ENCODE measurements around the gene CDKAL1.

CDKAL1 gene

GRCh38 chr6:20876561-20876960 is 342.3 kb downstream of the CDKAL1 start:
- DNase-seq (ENCODE audit: low read depth, low spot score) = no peak

DNA sequence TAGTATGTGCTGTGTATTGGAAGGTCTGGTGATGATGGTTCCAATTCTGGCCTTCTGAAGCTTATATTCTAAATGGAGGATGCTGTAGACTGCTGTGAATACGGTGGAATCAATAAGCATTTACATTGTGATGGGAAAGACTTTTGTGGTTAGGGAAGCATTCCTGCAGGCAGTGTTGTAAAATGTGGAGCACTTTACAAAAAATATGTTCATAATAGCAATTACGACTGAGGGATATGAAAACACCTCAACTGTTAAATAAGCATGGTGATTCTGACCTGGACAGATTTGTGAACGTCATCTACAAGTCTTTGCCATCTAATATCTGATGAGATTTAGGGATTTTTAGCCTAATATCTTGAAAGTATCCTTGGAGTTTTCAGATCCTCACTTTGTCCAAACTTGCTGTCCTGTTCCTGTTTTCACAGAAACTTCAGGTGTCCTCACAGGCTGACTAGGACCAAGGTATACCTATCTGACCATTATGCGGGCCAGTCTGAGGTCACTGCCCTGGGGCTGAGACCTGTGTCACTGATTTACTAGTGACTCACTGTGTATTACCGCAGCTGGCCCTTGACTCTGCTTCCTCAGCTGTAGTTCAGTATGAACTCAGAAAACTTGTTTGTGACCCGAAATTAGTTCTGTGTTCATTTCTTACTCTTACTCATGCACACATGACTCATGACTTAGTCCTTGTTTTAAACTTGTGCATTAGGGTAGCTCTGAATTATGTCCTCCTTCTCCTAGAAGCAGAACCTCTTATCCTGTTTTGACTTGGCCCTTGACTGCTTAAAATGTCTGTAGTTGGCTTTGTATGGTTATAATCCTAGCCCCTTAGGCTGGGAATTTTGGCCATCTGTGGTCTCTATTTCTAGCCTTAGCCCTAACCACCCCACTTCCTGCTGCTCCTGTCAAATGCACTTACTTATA is 343.0 kb downstream of the CDKAL1 start:
- DNase-seq (ENCODE audit: low read depth, low spot score) = no peak

DNA sequence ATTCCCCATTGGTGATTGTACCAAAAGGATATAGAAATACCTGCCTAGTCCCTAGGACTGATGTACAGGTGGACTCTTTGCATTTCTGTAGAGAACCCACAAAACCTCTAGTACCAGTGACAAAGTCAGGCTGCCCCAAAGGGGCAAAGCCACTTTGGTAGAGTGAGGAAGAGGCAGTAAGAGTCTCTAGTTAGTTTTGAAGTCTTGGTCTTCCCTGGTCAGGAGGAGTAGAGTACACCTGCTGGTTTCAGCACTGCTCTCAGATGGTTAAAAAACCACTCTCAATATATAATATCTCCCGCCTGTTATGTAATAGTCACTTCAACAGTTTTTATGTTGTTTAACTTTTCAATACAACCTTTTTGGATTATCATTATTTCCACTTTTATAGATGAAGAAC is 344.9 kb downstream of the CDKAL1 start:
- DNase-seq (ENCODE audit: low read depth, low spot score) = no peak

DNA sequence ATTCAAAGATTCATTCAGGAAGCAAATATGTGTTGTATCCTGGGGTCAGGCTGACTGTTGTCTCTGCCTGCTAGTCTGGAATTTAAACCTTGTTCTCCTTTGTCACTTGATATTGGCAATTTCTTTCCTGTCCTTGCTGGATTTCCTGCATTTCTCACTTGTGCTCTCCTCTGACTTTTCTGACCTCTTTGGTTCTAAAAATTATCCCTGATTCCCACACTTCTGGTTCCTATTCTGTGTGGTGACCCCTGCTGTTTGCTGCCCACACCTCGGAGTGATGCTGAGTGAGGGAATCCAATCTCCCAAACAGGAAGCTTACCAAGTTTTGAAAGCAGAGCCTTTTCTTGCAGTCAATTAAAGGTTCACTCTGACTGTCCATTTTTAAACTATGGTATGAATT is 345.3 kb downstream of the CDKAL1 start:
- no peak for DNase-seq (ENCODE audit: low read depth, low spot score)

DNA sequence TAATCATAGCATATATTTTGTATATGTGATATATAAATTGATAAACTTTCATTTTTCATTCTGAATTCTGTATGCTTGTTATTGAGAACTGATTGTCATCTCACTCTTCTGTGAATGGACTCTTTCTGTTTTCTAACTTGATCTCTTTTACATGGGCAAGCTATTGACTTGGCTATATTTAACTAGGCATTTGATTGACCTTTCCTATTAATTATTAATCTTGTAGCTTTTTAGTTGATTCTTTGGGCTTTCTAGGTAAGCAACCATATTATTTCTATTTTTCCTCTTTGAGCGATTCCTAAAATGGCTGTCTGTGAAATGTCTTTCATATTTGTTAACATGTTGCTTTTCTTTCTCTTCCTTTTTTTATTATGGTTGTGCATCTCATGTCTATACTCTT is 347.1 kb downstream of the CDKAL1 start:
- no peak for DNase-seq (ENCODE audit: low read depth, low spot score)

GRCh38 chr6:20882014-20882413 is 347.8 kb downstream of the CDKAL1 start:
- DNase-seq (ENCODE audit: low read depth, low spot score) = peak; percentile 84

DNA sequence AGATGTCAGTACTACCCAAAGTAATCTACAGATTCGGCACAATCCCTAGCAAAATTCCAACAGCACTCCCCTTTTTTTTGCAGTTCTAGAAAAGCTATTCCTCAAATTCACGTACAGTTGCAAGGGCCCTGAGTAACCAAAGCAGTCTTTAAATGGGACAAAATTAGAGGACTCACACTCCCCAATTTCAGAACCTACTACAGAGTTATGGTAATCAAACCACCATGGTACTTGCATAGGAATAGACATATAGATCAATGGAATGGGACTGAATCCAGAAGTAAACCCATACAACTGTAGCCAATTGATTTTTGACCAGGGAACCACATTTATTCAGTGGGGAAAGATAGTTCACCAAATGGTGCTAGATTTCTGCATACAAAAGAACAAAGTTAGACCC is 350.8 kb downstream of the CDKAL1 start:
- no peak for DNase-seq (ENCODE audit: low read depth, low spot score)

GRCh38 chr6:20891161-20891560 is 356.9 kb downstream of the CDKAL1 start:
- DNase-seq (ENCODE audit: low read depth, low spot score) = no peak

GRCh38 chr6:20892365-20892764 is 358.1 kb downstream of the CDKAL1 start:
- DNase-seq (ENCODE audit: low read depth, low spot score) = no peak

GRCh38 chr6:20893412-20893811 is 359.2 kb downstream of the CDKAL1 start:
- DNase-seq (ENCODE audit: low read depth, low spot score) = no peak

GRCh38 chr6:20900389-20901160 is 366.3 kb downstream of the CDKAL1 start:
- no peak for DNase-seq (ENCODE audit: low read depth, low spot score)

DNA sequence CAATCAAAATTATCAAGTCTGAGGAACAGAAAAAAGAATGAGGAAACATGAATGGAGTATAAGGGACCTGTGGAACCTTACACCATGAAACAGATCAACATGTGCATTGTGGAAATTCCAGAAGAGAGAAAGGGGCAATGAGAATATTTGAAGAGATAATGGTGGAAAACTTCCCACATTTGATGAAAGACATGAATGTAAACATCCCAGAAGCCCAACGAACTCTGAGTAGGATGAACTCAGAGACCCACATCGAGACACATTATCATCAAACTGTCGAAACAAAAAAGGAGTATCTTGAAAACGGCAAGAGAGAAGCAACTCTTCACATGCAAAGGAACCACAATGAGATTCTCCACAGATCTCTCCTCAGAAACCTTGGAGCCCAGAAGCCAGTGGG is 371.1 kb downstream of the CDKAL1 start:
- no peak for DNase-seq (ENCODE audit: low read depth, low spot score)

- DNase-seq (ENCODE audit: low read depth, low spot score) = no peak
Observed at GRCh38 chr6:20906945-20907344, 372.7 kb downstream of the CDKAL1 start.

DNA sequence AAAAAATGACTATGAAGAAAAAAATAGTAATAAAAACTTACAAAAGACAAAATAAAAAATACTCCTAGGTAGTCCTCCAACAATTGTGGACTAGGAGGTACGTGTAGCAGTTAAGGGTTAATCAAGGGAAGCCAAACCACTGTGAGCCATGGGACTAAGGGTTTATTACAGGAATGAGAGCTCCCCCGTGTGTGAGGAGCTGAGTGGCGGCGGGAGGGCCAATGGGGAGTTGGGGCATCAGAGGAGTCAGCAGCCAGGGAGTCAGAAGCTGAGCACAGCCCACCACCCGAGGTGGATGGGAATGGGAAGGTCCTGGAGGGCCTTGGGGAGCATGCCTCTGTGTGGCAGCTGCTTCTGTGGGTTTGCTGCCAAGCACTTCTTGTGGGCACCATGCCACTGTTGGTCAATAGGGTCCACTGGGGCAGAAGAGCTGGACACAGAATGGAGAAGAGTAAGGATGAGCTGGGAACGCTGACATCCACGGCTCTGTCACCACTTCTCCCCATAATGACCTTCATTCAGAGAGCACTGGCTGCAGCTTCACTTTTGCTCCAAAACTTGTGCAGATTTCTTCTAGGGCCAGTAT is 373.3 kb downstream of the CDKAL1 start:
- peak; percentile 38 for DNase-seq (ENCODE audit: low read depth, low spot score)

GRCh38 chr6:20909621-20910020 is 375.4 kb downstream of the CDKAL1 start:
- DNase-seq (ENCODE audit: low read depth, low spot score) = no peak

- no peak for DNase-seq (ENCODE audit: low read depth, low spot score)
Observed at GRCh38 chr6:20911712-20912111, 377.5 kb downstream of the CDKAL1 start.

DNA sequence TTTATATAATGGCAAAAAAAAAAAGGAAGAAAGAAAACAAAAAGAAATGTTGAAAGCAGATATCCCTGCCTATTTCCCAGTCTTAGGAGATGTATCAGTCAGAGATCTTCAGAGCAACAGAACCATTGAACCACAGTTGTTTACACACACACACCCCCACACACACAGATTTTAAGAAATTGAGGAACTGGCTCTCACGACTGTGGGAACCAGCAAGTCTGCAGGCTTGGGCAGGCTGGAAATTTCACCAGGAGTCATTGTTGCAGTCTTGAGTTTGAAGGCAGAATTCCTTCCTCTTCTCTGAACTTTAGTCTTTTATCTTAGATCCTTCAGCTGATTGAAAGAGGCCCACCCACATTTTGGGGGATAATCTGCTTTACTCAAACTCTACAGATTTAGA is 380.9 kb downstream of the CDKAL1 start:
- no peak for DNase-seq (ENCODE audit: low read depth, low spot score)

GRCh38 chr6:20915626-20916025 is 381.4 kb downstream of the CDKAL1 start:
- no peak for DNase-seq (ENCODE audit: low read depth, low spot score)

DNA sequence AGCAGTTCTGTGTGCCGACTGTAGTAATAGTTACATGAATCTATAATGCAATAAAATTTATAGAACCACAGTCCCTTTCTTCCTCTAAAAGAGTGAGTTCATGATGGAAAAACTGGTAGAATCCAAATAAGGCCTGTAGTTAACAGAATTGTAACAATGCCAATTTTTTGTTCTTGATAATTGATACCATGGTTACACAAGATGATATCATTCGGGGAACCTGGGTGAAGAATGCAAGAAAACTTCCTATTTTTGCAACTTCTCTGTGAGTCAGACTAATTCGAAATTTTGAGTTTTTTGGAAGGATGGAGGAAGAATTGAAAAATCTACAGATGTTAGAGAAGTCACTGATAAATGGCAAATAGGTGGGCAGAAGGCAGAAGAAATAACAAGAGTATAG is 381.8 kb downstream of the CDKAL1 start:
- DNase-seq (ENCODE audit: low read depth, low spot score) = no peak

- DNase-seq (ENCODE audit: low read depth, low spot score) = no peak
Observed at GRCh38 chr6:20918868-20919267, 384.6 kb downstream of the CDKAL1 start.

DNA sequence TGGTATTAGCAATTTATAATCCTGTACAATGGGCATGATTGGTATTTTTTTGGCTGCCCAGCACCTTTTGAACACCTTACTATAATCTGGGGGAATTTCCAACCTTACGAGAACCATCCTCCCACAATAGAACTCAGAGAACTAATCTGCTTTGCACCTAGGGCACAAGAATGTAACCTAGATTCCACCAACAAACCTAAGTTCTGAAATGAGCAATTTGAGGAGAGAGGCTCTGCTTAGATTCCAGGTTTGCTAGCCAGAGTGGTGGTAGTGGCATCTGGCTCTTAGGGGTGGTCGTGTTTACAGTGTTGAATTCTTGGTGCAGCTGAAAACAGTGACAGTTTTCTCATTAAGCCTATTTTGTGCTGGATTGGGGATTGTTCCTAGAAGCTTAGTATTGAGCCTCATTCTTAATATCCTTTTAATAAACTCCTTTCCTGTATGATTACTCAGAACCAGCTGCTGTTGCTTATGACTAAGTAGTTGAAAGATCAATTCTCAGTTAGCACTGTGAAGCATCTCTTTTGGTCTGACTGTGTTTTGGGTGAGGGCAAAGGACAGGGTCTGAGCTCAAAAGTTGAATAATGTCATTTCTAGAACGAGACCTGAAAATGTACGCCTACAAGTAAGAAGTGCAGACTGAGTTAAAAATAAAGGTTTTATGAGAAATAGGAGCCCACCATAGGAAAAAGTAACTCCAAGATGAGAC is 385.6 kb downstream of the CDKAL1 start:
- DNase-seq (ENCODE audit: low read depth, low spot score) = no peak

GRCh38 chr6:20921578-20921977 is 387.3 kb downstream of the CDKAL1 start:
- no peak for DNase-seq (ENCODE audit: low read depth, low spot score)
